CD4-positive, CD25-positive, alpha-beta regulatory T cell (primary cell): Measurements from ENCODE around the gene GPX8. TPM values are rescaled to one million over a fixed set of nuclear protein-coding genes. Genes with fewer than 3 reads are reported as not detected.

Source experiments
- ATAC-seq, 2 donors: fragments of 150-1000 bp; cut with Tn5 transposase; one replicate each; pipeline ENCODE4 v1.10.0; 2021; ENCODE audit warnings: low read depth in 2 of 2, moderate number of reproducible peaks in 2 of 2, moderate library complexity in 1 of 2
- DNase-seq, 3 donors: peaks; one replicate each; pipeline versions ENCODE4 v3.0.0 to v3.0.0-alpha.2; 2012 to 2022; ENCODE audit warnings: mixed read lengths in 1 of 3
- H3K27ac ChIP-seq: one replicate; pipeline ENCODE4 v1.7.0; 2013; ENCODE audit warnings: mild to moderate bottlenecking, low read length; ENCODE audit not compliant: insufficient read depth, poor library complexity, severe bottlenecking
- H3K27me3 ChIP-seq: one replicate; pipeline ENCODE4 v1.7.0; 2013; ENCODE audit warnings: low read length; ENCODE audit not compliant: control insufficient read depth, insufficient read depth
- H3K36me3 ChIP-seq: one replicate; pipeline ENCODE4 v1.7.0; 2013; ENCODE audit warnings: mild to moderate bottlenecking, low read length, moderate library complexity; ENCODE audit not compliant: control insufficient read depth, insufficient read depth
- H3K4me1 ChIP-seq: 2 replicates; pipeline ENCODE4 v1.7.0; 2013; ENCODE audit warnings: mild to moderate bottlenecking, low read length; ENCODE audit not compliant: insufficient read depth, control insufficient read depth, poor library complexity, severe bottlenecking
- H3K4me3 ChIP-seq: one replicate; pipeline ENCODE4 v1.7.0; 2013; ENCODE audit warnings: low read depth, mild to moderate bottlenecking, low read length, moderate library complexity
- H3K9me3 ChIP-seq, 2 experiments: 1 replicate in 1 of 2; 2 replicates in 1 of 2; pipeline ENCODE4 v1.7.0; 2013; ENCODE audit warnings: low read length in 2 of 2, mild to moderate bottlenecking in 1 of 2, moderate library complexity in 1 of 2; ENCODE audit not compliant: control insufficient read depth in 2 of 2
- H3K27ac Mint-ChIP-seq, 3 donors: one replicate each; pipeline ENCODE4 v1.8.0; 2020 to 2022; ENCODE audit warnings: mild to moderate bottlenecking in 3 of 3, mixed read lengths in 3 of 3, moderate library complexity in 2 of 3
- H3K27me3 Mint-ChIP-seq: one replicate; pipeline ENCODE4 v1.8.0; 2022; ENCODE audit warnings: mild to moderate bottlenecking, mixed read lengths
- H3K36me3 Mint-ChIP-seq: one replicate; pipeline ENCODE4 v1.8.0; 2020; ENCODE audit warnings: mixed read lengths
- H3K4me1 Mint-ChIP-seq, 4 donors: one replicate each; pipeline ENCODE4 v1.8.0; 2020 to 2022; ENCODE audit warnings: mixed read lengths in 4 of 4, mild to moderate bottlenecking in 1 of 4
- H3K4me3 Mint-ChIP-seq, 4 donors: one replicate each; pipeline ENCODE4 v1.8.0; 2020 to 2022; ENCODE audit warnings: mild to moderate bottlenecking in 4 of 4, mixed read lengths in 4 of 4, moderate library complexity in 3 of 4
- H3K9me3 Mint-ChIP-seq, 7 donors: one replicate each; pipeline ENCODE4 v1.8.0; 2020 to 2022; ENCODE audit warnings: mixed read lengths in 7 of 7, mild to moderate bottlenecking in 3 of 7, moderate library complexity in 2 of 7
- polyA plus RNA-seq, 4 donors: library from polyadenylated mRNA; unstranded; fragments of 300-500 nt; fragmentation: Illumina TruSeq; gene quantifications; one replicate each; pipeline ENCODE4 v1.2.3, GENCODE V29; 2021
- total RNA-seq: library from RNA; stranded (reverse); gene quantifications from one replicate; pipeline ENCODE4 v1.2.3, GENCODE V29; 2022

The GPX8 gene
- total and polyA plus RNA-seq, 5 donors from 2014 or later: not detected

DNA sequence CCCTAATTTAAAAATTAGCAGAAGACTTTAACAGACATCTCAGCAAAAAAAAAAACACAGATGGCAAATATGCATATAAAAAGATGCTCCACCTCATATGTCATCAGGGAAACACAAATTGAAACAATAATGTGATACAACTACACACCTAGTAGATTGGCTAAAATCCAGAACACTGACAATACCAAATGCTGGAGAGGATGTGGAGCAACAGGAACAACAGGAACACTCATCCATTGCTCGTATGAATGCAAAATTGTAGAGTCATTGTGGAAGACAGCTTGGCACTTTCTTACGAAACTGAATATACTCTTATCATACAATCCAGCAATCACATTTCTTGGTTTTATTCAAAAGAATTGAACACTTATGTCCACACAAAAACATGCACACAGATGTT is 45.0 kb downstream of the GPX8 start:
- Histone ChIP-seq H3K9me3 (no peaks in the 10 kb centered on the region), H3K4me3 (no peak overlapping the region), H3K4me1 (no peaks in the 10 kb centered on the region), H3K27ac (no peak overlapping the region), H3K27me3 (peaks cover 7% of the 10 kb centered on the region), H3K36me3 (no peaks in the 10 kb centered on the region)
- H3K27ac Mint-ChIP-seq: no peak overlapping the region
- peaks cover 0 to 3% (median 0%) of the 10 kb centered on the region in 7 donors for H3K9me3 Mint-ChIP-seq
- DNase-seq (no peak), ATAC-seq (no peak)
- H3K4me3 Mint-ChIP-seq: no peak overlapping the region
- H3K27me3 Mint-ChIP-seq: peaks cover 52% of the 10 kb centered on the region
- peaks cover 0 to 2% (median 0%) of the 10 kb centered on the region in 4 donors for H3K4me1 Mint-ChIP-seq
- peaks cover 3% of the 10 kb centered on the region for H3K36me3 Mint-ChIP-seq

GRCh38 chr5:55211184-55211874 is 51.4 kb downstream of the GPX8 start:
- peaks cover 47% of the 10 kb centered on the region for H3K27me3 Mint-ChIP-seq
- Histone ChIP-seq H3K27me3 (peaks cover 6% of the 10 kb centered on the region), H3K4me1 (no peaks in the 10 kb centered on the region), H3K36me3 (no peaks in the 10 kb centered on the region), H3K9me3 (no peaks in the 10 kb centered on the region), H3K27ac (no peak overlapping the region), H3K4me3 (no peak overlapping the region)
- peaks cover 0 to 2% (median 0%) of the 10 kb centered on the region in 4 donors for H3K4me1 Mint-ChIP-seq
- DNase-seq (no peak), ATAC-seq (no peak)
- H3K36me3 Mint-ChIP-seq: no peaks in the 10 kb centered on the region
- H3K27ac Mint-ChIP-seq: no peak overlapping the region
- H3K9me3 Mint-ChIP-seq: no peaks in the 10 kb centered on the region
- H3K4me3 Mint-ChIP-seq: no peak overlapping the region

Other genes starting within 250 kb of the GPX8 start
- gene ESM1, start 174.6 kb upstream of the GPX8 start, total RNA-seq: 0.42 TPM
- gene ESM1, start 174.6 kb upstream of the GPX8 start, polyA plus RNA-seq: under 1 TPM in 3 of 4 donors, not detected in 1; 0.25 to 0.68 (median 0.40) TPM
- gene GZMK, start 135.9 kb upstream of the GPX8 start, total RNA-seq: 19.8 TPM
- gene GZMK, start 135.9 kb upstream of the GPX8 start, polyA plus RNA-seq: 10 to 100 TPM; 10.8 to 30.5 (median 22.0) TPM
- 22.6 TPM for gene GZMA, start 57.5 kb upstream of the GPX8 start, total RNA-seq
- 100 to 1,000 TPM in 1 of 4 donors, 10 to 100 TPM in 3; 25.4 to 107 (median 54.6) TPM for gene GZMA, start 57.5 kb upstream of the GPX8 start, polyA plus RNA-seq
- not detected for gene CDC20B, start 13.0 kb downstream of the GPX8 start, total RNA-seq
- gene CDC20B, start 13.0 kb downstream of the GPX8 start, polyA plus RNA-seq: not detected
- gene MCIDAS, start 67.1 kb downstream of the GPX8 start, total RNA-seq: not detected
- gene MCIDAS, start 67.1 kb downstream of the GPX8 start, polyA plus RNA-seq: not detected
- gene CCNO, start 73.4 kb downstream of the GPX8 start, total RNA-seq: not detected
- not detected for gene CCNO, start 73.4 kb downstream of the GPX8 start, polyA plus RNA-seq
- 16.5 TPM for gene DHX29, start 147.5 kb downstream of the GPX8 start, total RNA-seq
- gene DHX29, start 147.5 kb downstream of the GPX8 start, polyA plus RNA-seq: 10 to 100 TPM; 12.5 to 28.5 (median 14.8) TPM
- gene MTREX, start 147.8 kb downstream of the GPX8 start, total RNA-seq: 86.7 TPM
- 10 to 100 TPM; 23.2 to 34.3 (median 28.4) TPM for gene MTREX, start 147.8 kb downstream of the GPX8 start, polyA plus RNA-seq